ENCODE measurements around the gene TCTN1.

The TCTN1 gene

DNA sequence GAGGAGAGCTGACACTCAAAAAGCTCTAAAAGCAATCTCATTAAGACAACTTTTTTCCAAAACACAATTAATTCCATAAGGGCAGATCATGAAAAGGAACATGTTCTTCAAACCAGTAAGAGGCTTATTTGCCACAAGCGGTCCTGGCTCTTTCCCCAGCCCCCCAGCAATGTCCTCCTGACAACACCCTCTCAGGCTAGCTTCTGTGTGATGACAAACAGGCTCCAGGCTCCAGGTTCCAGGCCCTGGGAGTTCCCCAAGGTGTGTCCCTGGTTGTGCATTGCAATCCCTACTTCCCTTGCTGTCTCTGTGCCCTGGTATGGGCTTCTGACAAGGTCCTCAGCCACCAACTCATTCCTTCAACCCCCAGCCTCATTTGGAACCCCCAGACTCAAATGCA lies 66.1 kb downstream of the TCTN1 start:
- no peak for DNase-seq (ENCODE audit: low read depth)

GRCh38 chr12:110683888-110684287 lies 70.0 kb downstream of the TCTN1 start:
- DNase-seq (ENCODE audit: low read depth), result no peak

DNA sequence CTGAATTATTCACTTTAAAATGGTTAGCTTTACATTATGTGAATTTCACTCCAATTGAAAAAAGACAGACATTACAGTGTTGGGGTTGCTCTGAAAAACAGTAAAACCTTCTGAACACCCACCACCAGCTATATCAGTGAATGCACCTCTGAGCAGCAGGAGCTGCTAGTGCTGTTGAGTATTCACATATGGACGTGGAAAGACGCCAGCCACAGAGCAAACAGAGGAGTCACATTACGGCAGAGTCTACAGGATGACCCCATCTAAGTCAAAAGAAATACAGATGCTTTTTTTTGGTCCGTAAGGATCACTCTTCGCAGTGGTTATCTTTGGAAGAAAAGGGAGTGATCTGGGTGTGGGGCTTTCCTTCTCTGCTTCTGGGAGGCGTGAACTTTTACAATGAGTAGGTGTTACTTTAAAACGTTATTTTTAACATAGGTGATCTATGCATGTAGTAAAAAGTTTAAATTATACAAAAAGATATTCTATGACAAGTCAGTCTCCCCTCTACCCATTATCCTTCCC lies 70.4 kb downstream of the TCTN1 start:
- no peak for DNase-seq (ENCODE audit: low read depth)

GRCh38 chr12:110686294-110686903 lies 72.5 kb downstream of the TCTN1 start:
- DNase-seq (ENCODE audit: low read depth), result no peak

DNA sequence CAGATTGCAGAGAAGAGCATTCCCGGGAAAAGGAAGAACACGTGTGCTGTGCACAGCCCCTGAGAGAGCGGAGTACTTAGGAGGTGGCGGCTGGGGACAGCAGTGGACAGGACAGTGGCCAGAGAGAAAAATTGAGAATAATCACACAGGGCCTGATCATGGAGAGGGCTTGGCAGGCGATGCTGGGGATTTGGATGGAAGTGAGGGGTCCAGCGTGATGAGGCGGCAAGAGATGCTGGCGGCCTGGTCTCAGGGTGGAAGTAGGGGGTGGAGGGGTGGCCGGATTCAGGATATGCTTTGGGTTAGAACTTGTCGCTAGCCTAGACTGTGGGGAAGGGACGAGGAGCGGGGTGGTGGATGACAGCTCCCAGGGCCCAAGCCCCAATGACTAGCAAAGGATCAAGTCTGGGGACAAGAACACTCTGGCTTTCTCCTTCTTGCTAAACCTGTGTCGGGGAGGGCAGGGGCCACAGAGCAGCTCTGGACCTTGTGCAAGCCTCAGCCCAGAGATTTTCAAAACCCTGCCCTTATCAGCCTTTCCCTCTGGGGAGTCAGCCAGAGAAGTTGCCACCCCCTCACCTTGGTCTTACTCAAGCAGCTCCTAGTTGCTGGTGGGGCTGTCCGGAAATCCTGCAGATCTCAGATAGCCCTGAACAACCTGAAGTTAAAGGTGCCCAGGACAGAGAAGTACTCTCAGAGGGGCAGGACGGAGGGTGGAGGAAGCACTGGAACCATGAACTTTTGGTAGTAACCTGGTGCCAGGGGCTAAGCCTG lies 73.7 kb downstream of the TCTN1 start:
- no peak for DNase-seq (ENCODE audit: low read depth)

DNA sequence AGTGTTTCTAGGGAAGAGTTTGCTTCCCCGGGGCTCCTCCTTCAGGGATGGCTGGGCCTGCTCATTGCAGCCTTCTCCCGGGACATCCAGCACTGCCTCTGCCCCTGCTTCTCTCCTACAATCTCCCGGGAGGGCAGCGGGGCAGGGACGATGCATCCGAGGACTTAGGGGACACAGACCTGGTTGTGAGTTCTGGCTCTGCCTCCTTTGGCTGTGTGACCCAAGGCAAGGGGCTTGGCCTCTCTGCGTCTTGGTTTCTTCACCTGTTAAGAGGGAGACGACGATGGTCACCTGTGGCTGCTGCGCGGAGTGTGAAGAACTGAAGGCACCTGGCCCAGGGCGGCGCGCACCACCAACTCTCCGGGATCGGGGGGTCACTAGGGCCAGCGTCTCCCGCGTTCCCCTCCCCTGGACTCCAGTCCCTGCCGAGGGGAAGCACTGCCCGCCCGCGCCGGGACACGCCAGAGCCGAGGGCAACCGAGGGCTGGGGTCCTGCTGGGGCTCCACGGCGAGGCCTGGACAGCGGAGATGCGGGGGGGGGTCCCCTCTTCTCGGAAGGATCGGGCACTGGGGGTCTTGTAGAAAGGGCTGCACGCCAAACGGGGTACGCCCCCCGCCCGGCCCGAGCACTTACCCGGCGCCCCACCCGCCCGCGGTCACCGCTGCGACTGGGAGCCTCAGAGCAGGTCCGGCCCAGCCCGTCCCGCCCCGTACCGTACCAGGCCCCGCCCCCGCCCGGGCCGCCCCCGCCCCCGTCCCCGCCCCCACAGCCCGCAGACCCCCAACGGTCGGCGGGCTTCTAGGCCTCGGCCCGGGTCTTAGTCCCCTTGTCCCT lies 74.7 kb downstream of the TCTN1 start, which contains the start of gene HVCN1:
Gene HVCN1 (minus strand): TSS at position 670 of the 835 bp plus-strand sequence. CDS start 5,870 bp downstream, outside the sequence.
- no peak for DNase-seq (ENCODE audit: low read depth)

GRCh38 chr12:110689281-110690126 lies 75.6 kb downstream of the TCTN1 start:
- DNase-seq (ENCODE audit: low read depth), result no peak

DNA sequence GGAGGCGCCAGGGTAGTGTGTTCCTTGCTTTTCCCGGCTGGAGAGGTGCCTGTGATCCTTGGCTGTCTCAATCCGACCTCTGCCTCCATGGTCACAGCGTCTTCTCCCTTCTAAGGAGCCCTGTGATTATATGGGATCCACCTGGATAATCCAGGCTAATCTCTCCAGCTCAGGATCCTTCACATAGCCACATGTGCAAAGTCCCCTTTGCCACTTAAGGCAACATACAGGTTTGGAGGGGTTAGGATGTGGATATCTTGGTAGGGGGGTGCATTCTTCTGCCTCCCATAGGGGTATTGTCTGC lies 76.2 kb downstream of the TCTN1 start:
- DNase-seq (ENCODE audit: low read depth), result no peak

DNA sequence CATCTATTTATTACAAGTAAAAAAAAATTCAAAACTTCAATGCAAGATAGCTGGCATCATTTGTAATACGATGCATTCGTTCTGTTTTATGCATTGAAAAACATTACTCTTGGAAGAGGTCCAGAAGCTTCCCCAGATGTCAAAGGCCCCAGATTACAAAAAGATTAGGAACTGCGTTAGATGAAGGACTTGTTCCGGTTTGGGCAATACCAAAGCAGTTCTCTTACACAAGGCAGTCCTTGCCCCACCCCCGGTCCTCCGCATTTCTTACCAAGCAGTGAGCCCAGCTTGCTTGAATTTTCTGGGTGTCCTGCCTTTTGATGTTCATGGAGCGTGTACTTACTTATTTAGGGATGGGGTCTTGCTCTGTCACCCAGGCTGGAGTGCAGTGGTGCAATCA lies 79.8 kb downstream of the TCTN1 start:
- DNase-seq (ENCODE audit: low read depth), result no peak

- no peak for DNase-seq (ENCODE audit: low read depth)
Measured at GRCh38 chr12:110694330-110694901, 80.5 kb downstream of the TCTN1 start.

- DNase-seq (ENCODE audit: low read depth), result no peak
Measured at GRCh38 chr12:110696283-110696682, 82.4 kb downstream of the TCTN1 start.

- DNase-seq (ENCODE audit: low read depth), result no peak
Measured at GRCh38 chr12:110697236-110697635, 83.3 kb downstream of the TCTN1 start.

DNA sequence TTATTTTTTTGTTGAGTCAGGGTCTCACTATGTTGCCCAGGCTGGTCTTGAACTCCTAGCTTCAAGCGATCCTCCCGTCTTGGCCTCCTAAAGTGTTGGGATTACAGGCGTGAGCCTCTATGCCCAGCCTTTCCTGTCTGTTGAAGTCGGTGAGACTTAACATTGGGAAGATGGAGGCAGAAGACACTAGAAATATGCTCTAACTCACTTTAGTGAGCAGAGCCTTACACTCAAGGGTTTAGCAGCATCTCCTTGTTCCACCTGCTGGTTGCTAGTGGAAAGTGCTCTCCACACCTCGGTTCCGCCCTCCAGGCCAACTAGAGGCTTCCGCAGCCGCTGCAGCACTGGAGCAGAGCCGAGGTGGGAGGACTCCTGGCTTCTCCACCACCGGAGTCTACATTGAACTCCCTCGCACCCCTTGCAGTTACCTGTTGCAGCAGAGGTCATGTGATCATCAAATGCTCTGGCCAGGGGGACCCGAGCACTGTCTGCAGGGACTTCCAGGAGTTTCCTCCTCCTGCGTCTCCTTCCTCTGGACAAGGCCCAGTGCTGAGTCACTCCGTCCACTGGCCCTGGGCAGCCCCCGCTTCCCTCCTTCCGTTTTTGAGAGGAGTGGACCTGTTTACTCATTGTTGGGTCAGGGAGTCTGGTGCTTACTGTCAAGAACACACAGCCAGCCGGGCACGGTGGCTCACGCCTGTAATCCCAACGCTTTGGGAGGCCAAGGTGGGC lies 84.4 kb downstream of the TCTN1 start:
- peak; percentile 31 for DNase-seq (ENCODE audit: low read depth)
